HG03139 (cell line): ENCODE results near the gene TAAR8.
"Not testable (repeated sequence)": the region's sequence is repeated elsewhere in the genome, so short reads cannot be mapped to it uniquely, and the experiment has no call there.

Source experiments
- ATAC-seq: cut with Tn5 transposase; IDR thresholded peaks from one replicate; pipeline ENCODE4 v1.9.1; 2021; ENCODE audit not compliant: unreplicated experiment

The TAAR8 gene

DNA sequence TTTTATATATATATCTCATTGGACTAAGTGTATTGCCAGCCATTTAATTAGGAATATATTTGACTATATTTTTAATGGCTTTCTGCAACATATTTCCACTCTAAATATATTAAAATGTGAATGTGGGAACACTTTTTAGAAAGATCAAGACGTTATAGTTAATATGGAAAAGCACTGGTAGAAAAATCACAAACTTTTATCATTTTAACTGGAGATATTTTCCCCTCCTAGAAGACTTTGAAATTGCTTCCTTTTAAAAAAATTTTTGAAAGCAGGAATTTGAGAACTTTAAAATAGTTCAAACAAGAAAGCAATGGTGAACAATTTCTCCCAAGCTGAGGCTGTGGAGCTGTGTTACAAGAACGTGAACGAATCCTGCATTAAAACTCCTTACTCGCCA, 14.5 kb upstream of the TAAR8 start, which contains the start of gene TAAR9:
Gene TAAR9, plus strand, starts transcription at position 301 of the 400 bp plus-strand sequence. Its CDS starts 13 bp downstream, at position 314.
- no peak for ATAC-seq

DNA sequence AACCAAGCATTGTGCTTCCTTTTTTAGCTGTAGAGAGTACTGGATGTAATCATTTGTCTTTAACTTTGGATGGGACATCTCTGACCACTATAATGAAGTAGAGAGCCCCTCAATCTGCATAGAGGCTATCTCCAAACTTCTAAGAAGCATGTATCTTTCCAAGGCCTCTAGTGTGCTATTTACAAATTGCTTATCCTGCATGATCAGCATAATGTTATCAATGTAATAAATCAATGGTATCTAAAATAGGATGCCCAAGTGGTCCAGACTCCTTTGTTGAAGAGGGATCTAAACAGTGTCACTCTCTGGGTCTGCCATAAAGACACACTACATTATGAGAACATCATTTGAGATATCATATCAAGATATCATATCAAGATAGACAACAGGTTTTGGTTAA, 7.6 kb upstream of the TAAR8 start:
- ATAC-seq, result no peak

DNA sequence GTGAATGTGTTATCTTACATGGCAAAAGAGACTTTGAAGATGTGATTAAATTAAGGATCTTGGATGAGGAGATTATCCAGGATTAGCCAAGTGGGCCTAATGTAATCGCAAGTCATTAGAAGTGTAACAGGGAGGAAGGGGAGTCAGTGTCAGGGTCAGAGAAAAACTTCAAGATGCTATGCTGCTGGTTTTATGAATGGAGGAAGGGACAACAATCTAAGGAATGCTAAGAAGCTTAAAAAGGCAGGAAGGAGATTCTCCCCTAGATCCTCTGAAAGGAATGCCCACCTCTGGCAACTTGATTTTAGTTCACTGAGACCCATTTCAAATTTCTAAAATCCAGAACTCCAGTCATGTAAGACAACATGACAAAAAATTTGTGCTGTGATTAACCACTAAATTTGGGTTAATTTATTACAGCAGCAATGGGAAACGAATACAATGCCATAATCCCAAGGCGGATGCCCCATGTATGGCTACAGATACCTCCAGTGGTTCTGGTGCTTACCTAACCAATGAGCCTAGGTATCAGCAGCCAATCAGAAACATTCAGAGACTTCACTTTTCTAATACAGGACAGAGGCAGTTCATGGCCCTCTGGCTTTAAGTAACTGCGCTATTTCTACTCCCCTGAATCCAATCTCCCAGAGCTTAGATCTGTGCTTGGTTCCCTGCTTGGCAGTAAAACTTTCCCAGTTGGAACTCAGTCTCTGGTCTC, 3.6 kb upstream of the TAAR8 start:
- no peak for ATAC-seq

DNA sequence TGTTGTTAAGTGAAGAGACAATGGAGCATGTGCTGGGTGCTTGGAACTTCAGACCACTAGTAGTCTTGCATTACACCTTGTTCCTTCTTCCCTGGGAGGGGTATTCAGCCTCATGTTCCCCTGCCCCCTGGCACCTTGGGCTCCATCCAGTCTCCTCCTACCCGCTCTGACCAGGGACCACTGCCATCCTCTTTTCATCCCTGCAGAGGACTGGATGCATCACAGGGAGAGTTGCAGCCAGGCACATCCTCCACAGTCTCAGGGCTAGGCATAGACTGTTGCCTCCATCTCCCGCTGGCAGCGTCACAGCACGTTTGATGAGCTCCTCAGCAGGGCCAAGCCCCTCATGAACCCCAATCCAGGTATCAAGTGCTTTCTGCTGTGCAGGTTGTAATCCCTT, 1.3 kb upstream of the TAAR8 start:
- no peak for ATAC-seq

DNA sequence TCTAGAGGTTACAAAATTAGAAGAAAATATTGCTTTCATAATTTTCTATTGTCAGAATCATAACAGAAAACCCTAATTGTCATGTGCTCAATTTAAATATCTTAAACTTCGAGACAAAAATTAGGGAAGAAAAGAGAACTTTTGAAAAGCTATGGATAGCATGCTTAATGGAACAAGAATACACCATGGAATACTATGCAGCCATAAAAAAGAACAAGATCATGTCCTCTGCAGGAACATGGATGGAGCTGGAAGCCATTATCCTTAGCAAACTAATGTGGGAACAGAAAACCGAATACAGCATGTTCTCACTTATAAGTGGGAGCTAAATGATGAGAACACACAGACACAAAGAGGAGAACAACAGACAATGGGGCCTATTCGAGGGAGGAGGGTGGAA, 7.6 kb downstream of the TAAR8 start:
- not testable (repeated sequence) for ATAC-seq

DNA sequence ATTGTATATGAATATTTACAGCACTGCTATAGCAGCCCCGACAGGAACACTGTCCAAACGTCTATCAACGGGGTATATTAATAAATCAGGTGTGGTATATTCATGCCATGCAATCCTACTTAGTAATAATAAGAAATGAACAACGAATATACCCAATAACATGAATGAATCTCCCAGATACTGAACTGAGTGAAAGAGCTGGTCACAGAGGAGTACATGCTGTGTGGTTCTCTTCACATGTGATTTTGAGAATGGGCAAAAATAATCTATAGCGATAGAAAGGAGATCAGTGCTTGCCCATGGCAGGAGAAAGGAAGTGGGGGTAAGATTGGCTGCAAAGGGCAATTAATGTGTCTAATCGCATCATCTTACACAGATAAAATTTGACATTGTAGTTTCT, 13.9 kb downstream of the TAAR8 start:
- ATAC-seq, result no peak

DNA sequence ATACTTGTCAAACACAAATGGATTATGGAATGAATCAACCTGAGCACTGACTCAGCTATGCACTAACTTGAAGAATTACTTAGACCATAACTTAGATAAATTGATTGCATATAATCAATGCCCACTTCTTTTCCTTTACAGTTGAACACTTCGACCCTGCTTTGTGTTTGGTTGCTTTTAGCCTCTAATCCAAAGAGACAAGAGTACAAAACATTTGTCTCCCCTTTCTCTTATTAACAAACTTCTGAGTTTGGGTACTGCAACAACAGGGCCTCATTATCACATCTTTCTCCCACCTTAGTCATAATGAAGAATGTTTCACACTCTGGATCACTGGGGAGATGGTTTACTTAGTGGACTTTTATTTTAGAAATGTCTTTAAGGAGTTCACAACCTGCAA, 15.1 kb downstream of the TAAR8 start:
- no peak for ATAC-seq

DNA sequence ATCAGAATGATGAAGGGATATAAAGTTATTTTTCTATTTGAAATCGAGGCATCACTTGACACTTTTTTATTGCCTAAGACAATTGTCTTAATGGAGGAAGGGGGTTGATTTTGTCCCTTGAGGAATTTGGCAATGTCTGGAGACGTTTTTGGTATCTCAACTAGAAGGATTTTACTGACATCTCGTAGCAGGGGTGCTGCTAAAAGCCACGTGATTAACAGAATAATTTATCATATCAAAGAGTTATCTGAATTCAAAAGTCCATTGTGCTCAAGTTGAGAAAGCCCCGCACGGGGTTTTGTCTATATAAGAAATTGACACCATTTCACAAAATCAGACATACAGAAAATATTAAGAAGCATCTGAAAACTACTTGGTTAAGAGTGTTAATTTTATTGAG, 16.1 kb downstream of the TAAR8 start:
- no peak for ATAC-seq

DNA sequence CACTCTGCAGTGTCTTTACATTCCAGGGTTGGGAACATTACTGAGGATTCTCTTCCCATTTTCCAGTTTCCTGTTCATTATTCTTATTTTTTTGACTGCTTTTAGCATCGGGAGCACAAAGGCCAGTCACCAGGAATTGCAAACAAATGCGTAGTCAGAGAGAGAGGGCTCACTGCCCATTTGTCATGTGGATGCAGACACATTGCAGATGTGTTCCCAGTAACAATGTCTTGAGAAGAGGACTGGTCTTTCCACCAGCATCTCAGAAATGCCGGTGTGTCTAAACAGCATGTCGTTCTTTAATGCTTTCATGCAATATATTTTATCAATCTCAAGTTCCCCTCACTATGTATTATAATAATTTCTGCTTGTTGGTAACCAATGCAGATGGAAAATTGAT, 16.7 kb downstream of the TAAR8 start:
- no peak for ATAC-seq

DNA sequence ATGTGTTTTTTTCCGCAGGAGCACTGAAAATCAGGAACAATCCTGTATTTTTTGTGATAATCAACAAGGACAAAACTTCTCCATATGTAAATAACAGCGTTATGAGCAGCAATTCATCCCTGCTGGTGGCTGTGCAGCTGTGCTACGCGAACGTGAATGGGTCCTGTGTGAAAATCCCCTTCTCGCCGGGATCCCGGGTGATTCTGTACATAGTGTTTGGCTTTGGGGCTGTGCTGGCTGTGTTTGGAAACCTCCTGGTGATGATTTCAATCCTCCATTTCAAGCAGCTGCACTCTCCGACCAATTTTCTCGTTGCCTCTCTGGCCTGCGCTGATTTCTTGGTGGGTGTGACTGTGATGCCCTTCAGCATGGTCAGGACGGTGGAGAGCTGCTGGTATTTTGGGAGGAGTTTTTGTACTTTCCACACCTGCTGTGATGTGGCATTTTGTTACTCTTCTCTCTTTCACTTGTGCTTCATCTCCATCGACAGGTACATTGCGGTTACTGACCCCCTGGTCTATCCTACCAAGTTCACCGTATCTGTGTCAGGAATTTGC, 17.8 kb downstream of the TAAR8 start, which contains the start of gene TAAR6:
Gene TAAR6, plus strand, starts transcription at position 102 of the 557 bp plus-strand sequence. Its CDS starts 0 bp downstream, at position 102.
- ATAC-seq, result no peak

DNA sequence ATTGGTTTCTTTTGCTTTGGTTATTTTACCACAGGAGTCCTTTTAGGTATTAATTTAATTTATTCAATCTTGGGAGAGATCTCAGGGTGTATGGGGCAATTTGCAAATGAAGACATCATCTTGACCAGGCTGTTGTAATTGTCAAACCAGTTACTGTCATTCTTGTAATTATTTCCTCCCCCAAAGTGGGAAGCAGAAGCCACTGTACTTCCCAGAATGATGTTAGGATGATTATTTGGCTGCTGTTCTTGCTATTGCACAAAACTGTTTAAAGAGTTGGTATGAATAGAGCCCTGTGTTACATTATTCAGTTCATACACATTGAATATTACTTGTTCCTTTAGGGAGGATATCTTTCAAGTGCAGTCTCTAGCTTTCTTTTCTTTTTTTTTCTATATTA, 19.3 kb downstream of the TAAR8 start:
- no peak for ATAC-seq

DNA sequence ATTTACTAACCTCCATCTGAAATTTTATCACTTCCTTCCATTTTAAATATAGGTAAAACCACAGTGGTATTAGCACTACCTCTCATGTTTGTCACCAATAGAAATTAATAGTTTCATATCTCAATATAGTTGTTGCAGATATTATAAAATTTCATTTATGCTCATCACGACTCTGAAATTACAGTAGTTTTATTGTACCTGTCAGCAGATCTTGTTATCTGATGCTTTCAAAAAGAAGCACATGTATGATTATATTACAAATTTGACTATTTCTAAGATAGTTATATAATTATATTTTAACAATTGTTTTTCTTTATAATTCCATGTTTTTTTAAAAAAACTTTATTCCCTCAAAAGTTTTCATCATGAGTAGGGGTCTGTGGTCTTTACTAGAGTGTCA, 32.2 kb downstream of the TAAR8 start:
- ATAC-seq, result no peak

DNA sequence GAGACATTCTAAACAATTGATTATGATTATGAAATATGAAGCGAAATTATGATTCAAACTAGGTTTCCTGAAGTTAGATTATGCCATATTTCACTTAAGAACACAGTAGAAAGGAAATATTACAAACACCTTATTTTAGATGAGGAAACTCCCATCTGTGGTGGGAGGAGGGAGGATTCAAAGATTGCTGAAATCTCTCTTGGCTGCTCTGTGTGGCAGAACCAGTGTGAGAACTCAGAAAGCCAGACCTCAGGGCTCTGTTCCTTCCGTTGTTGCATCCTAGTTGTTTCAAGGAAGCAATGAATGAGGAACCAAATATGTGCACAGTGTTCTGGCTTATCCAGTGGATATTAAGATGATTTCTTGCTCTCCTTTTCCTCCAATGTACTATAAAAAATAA, 35.0 kb downstream of the TAAR8 start:
- no peak for ATAC-seq

DNA sequence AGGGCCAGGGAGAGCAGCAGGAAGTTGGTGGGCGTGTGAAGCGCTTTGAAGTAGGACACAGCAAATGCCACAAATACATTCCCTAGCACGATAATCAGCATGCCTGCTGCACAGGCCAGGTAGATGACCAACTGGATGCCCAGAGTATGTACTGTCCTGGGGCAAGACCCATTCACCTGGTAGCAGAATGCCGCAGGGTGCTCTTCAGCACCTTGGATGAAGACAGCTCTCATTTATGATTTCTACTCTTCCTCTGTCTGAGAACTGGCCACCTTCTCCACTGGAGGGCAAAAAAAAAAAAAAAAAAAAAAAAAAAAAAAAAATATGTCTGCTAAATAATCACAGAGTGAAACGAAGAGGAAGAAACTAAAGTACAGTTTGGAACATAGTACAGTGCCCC, 37.0 kb downstream of the TAAR8 start, which contains the start of gene TAAR5:
Gene TAAR5, minus strand, starts transcription at position 288 of the 400 bp plus-strand sequence. Its CDS starts 55 bp downstream, at position 233.
- ATAC-seq, result no peak

DNA sequence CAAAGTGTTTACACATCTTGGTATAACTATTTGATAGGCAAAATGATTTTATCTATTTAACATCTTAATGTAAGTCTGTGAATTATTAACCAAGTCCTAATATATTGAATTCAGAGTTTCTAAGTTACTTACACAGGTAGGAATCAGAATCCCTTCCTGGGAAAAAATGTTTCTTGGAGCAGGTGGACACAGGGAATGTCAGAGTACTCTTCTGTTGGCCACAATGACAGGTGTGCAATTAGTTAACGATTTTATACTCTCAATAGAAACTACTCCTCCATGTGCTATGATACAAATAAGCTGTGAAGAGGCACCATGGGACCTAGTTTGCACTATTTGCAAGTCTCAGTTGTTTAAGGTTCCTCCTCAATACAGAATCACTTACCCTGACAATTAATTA, 37.9 kb downstream of the TAAR8 start:
- no peak for ATAC-seq

DNA sequence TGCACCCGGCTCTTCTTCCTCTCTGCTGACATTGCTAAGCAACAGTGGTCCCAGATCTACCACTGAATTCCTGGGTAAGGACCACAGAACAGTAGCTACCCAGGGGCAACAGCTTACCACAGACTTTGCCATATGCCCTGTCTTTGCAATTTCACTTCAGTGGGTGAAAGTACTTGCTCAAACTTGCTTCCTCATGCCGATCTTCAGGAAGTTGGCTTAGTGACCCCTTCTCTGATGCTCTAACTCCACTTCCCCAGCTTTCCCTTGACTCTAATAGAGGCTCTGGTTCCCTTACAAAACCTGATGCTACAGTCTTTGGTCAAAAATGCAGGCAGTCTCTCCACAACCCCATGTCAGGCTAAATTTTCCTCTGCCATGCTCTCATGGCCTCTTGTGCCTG, 40.4 kb downstream of the TAAR8 start:
- ATAC-seq, result no peak

DNA sequence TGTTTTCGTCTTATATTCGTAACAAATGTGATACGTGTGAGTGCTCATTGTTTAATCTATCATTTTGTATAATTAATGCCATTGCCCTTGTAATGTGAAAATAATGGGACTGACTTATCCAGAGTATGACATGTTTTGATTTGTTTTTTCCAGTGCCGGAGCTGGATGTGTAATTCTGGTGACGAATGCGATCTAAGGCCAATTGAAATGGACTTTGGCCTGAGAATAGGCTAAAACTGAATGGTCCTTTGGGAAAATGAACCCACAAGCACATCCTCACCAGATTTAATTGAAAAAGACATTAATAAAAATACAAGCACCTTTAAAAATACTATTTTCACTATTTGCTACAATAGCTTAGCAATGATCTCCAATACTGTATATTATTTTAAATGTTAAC, 43.7 kb downstream of the TAAR8 start:
- no peak for ATAC-seq

DNA sequence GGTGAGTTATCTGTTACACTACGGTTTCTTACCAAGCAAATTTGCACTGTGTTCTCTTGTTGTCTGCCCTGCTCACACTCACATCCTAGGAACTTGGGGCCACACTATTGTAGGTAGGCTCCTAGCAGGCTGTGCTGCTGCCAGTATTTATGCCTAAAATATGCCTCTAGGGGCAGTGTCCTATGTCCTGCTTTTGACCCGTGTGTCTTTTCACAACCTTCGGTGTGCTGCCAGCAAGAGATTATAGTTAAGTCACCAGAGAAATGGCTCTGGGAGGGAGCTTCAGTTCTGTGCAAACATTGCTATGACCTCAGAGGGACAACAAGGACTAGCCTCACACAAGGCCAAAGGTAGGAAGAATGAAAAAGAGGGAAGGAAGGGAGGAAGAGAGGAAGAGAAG, 46.0 kb downstream of the TAAR8 start:
- no peak for ATAC-seq

DNA sequence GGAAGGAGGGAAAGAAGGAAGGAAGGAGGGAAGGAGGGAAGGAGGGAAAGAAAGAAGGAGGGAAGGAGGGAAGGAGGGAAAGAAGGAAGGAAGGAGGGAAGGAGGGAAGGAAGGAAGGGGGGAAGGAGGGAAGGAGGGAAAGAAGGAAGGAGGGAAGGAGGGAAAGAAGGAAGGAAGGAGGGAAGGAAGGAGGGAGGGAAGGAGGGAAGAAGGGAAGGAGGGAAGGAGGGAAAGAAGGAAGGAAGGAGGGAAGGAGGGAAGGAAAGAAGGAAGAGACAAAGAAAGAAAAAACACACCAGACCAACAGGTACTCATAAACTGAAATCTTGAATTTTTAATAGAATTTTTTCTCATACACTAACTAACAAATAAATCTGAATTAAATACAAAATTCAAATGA, 48.4 kb downstream of the TAAR8 start:
- not testable (repeated sequence) for ATAC-seq
